Astrocyte of the cerebellum (primary cell): ENCODE measurements around the gene MIER2.

Source experiments
- DNase-seq: peaks from one replicate; pipeline ENCODE4 v3.0.0-alpha.2; 2011; ENCODE audit warnings: low read depth
- H3K4me3 ChIP-seq: 2 replicates; pipeline ENCODE4 v1.5.1; 2011; ENCODE audit warnings: mild to moderate bottlenecking, low read depth, low read length, moderate library complexity
- in situ Hi-C: cut with HindIII; loops from 2 replicates; pipeline ENCODE4 v1.10.0; 2017; ENCODE audit warnings: low sequenced_read_pairs
- TF ChIP-seq, protein P1 (sequence below): IDR thresholded peaks from 2 replicates; pipeline ENCODE4 v1.5.1; 2012; ENCODE audit warnings: low read length, low read depth, moderate library complexity, mild to moderate bottlenecking; ENCODE audit errors: missing control alignments

MIER2 gene

GRCh38 chr19:376111-376470 is 31.5 kb upstream of the MIER2 start:
- DNase-seq = no peak
- no peak overlapping the region for H3K4me3 ChIP-seq
- in situ Hi-C loops = no loop called here
- TF ChIP-seq, protein P1, sequence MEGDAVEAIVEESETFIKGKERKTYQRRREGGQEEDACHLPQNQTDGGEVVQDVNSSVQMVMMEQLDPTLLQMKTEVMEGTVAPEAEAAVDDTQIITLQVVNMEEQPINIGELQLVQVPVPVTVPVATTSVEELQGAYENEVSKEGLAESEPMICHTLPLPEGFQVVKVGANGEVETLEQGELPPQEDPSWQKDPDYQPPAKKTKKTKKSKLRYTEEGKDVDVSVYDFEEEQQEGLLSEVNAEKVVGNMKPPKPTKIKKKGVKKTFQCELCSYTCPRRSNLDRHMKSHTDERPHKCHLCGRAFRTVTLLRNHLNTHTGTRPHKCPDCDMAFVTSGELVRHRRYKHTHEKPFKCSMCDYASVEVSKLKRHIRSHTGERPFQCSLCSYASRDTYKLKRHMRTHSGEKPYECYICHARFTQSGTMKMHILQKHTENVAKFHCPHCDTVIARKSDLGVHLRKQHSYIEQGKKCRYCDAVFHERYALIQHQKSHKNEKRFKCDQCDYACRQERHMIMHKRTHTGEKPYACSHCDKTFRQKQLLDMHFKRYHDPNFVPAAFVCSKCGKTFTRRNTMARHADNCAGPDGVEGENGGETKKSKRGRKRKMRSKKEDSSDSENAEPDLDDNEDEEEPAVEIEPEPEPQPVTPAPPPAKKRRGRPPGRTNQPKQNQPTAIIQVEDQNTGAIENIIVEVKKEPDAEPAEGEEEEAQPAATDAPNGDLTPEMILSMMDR = no peak

DNA sequence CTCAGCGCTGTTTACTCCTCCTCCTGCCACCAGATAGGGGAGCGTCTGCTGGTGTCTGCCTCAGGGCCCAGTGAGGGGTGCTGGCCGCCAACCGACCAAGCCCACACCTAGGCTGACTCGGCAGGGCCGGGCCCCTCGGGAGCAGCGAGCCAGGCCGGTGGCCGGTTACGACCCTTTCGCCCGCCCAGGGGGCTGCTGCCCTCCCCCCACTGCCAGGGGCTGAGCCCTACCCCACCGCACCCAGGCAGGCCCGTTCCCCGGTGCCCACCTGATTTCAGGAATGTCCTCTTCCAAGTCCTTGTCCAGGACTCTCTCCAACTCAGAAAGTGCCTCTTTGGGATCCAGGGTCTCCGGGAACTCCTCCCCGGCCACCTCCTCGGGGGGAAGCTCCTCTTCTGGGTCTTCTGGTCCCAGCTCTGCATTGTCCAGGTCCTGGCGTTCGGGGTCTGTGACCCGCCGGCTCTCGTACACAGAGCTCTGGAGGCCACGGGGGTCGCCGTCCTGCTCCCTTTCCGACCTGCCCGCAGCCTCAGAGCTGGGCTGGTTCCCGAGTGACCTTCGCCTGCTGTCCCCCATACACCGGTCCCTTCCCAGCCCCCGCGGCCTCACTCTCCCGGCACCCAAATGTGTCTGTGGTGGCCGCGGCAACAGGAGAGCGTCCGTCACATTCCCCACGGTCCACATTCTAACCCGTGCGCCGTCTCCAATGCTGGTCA is 31.0 kb upstream of the MIER2 start:
- TF ChIP-seq, protein P1 = no peak
- no peak for DNase-seq
- in situ Hi-C loops = no loop called here
- H3K4me3 ChIP-seq = no peak overlapping the region

- in situ Hi-C loops = no loop called here
- DNase-seq = no peak
- TF ChIP-seq, protein P1 = no peak
- no peak overlapping the region for H3K4me3 ChIP-seq
Observed at GRCh38 chr19:374886-375235, 30.3 kb upstream of the MIER2 start.

GRCh38 chr19:374183-374885 is 29.7 kb upstream of the MIER2 start:
- TF ChIP-seq, protein P1 = no peak
- H3K4me3 ChIP-seq = no peak overlapping the region
- in situ Hi-C loops = no loop called here
- DNase-seq = no peak

DNA sequence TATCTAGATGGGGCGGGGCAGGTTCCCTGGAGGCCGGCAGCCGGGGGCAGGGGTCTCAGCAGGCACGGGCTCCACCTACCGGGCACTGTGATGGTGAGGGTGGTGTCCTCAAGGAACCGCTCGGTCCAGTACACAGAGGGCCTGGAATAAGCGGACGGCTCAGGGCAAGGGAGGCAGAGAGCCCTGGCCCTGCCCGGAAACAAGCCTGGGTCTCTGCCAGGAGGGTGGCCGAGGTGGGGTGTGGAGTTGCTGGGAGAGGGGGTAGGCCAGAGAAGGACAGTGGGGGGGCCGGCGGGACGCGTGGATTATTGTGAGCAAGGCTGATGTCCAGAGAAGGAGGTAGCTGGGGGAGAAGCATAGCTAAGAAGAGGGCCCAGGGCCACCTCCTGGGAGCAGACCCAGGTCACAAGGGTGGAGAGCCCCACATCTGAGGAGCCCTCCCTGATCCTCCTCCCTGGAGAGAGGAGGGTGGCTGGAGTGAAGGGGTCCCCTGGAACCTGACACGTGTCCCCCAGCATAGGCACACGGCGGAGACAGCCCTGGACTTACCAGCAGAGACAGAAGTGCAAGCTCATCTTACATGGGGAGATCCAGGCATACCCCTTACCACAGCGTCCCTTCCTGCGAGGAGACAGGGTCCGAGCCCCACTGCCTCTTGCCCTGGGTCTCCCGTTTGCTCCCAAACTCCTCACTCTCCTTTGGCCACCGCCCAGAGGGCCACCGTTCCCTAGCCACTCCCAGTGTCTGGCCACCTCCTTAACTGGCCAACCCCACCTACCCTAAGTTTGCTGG is 29.0 kb upstream of the MIER2 start:
- DNase-seq = no peak
- TF ChIP-seq, protein P1 = no peak
- no peak overlapping the region for H3K4me3 ChIP-seq
- in situ Hi-C loops = no loop called here

DNA sequence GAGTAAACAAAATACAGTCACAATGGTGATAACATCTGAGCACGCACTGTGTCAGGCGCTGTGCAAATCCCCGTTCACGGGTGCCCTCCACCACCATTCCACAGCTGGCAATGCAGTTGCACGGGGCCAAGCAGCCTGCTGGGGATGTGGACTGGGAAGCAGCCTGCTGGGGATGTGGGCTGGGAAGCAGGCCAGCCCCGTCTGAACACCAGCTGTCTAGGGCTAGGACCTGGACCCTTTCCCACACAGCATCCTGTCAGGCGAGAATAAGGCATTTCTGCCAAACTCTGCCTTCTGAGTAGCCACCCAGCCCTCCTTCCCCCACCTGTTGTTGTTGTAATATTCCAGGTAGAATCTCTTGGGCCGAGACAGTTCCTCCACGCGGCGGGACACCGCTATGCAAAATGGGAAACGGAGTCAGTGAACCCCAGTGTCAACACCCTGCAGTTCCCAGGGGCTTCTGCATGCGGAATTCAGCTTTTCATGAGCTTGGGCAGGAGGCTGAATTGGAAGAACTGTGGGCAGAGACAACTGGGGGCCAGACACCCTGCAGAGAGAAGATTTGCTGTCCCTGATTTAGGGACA is 27.8 kb upstream of the MIER2 start:
- TF ChIP-seq, protein P1 = no peak
- no peak overlapping the region for H3K4me3 ChIP-seq
- DNase-seq = peak; percentile 86
- in situ Hi-C loops = no loop called here
